HepG2 (cell line): ENCODE measurements around the gene GGA1. TPM values are rescaled to one million over a fixed set of nuclear protein-coding genes. Genes with fewer than 3 reads are reported as not detected.

ENCODE experiments used
- ARNT2 ChIP-seq: sonication (generic); formaldehyde crosslinking; IDR thresholded peaks from 2 replicates; pipeline ENCODE4 v1.8.0; 2022; ENCODE audit warnings: mild to moderate bottlenecking, low read depth, missing genetic modification reagents, moderate library complexity
- FLYWCH1 ChIP-seq: sonication (generic); formaldehyde crosslinking; IDR thresholded peaks from 2 replicates; pipeline ENCODE4 v1.8.1; 2023; ENCODE audit warnings: mild to moderate bottlenecking, missing genetic modification reagents
- FOXP1 ChIP-seq, 2 experiments: fragments of 450-650 bp in 1 of 2; IDR thresholded peaks; 2 replicates each; pipeline ENCODE4 v1.6.1; 2017 to 2018; ENCODE audit warnings: antibody characterized with exemption in 1 of 2
- FOXP4 ChIP-seq: sonication (generic); formaldehyde crosslinking; IDR thresholded peaks from 2 replicates; pipeline ENCODE4 v1.4.0; 2020; ENCODE audit warnings: missing genetic modification reagents
- GABPA ChIP-seq, 2 experiments: IDR thresholded peaks; 2 replicates each; pipeline ENCODE4 v1.6.1; 2011 to 2016; ENCODE audit warnings: low read depth in 2 of 2, low read length in 1 of 2, missing biosample characterization in 1 of 2, missing genetic modification characterization in 1 of 2
- HDAC6 ChIP-seq: fragments of 200-600 bp; sonication (generic); IDR thresholded peaks from 2 replicates; pipeline ENCODE4 v1.7.0; 2017; ENCODE audit warnings: mild to moderate bottlenecking, antibody characterized with exemption, low read length, low read depth
- HHEX ChIP-seq: IDR thresholded peaks from 2 replicates; pipeline ENCODE4 v1.6.1; 2016; ENCODE audit warnings: control low read depth
- IKZF1 ChIP-seq: fragments of 450-650 bp; IDR thresholded peaks from 2 replicates; pipeline ENCODE4 v1.7.1; 2016
- TEF ChIP-seq: sonication (generic); formaldehyde crosslinking; IDR thresholded peaks from 2 replicates; pipeline ENCODE4 v1.5.0; 2020; ENCODE audit warnings: missing genetic modification reagents
- TFDP1 ChIP-seq: IDR thresholded peaks from 2 replicates; pipeline ENCODE4 v1.6.1; 2016; ENCODE audit warnings: missing compliant biosample characterization, missing genetic modification reagents, borderline replicate concordance
- ZBTB33 ChIP-seq: sonication (generic); formaldehyde crosslinking; IDR thresholded peaks from 2 replicates; pipeline ENCODE4 v1.4.0; 2020; ENCODE audit warnings: missing genetic modification reagents
- ZBTB46 ChIP-seq: sonication (generic); formaldehyde crosslinking; IDR thresholded peaks from 2 replicates; pipeline ENCODE4 v1.4.0; 2020; ENCODE audit warnings: mild to moderate bottlenecking, missing genetic modification reagents, borderline replicate concordance
- ZBTB49 ChIP-seq: sonication (generic); formaldehyde crosslinking; IDR thresholded peaks from 2 replicates; pipeline ENCODE4 v1.4.0; 2020; ENCODE audit warnings: missing genetic modification reagents, borderline replicate concordance
- ZNF33B ChIP-seq: sonication (generic); formaldehyde crosslinking; IDR thresholded peaks from 2 replicates; pipeline ENCODE4 v1.5.1; 2020; ENCODE audit warnings: mild to moderate bottlenecking, missing genetic modification reagents
- ZNF44 ChIP-seq: sonication (generic); formaldehyde crosslinking; IDR thresholded peaks from 2 replicates; pipeline ENCODE4 v1.5.1; 2020; ENCODE audit warnings: mild to moderate bottlenecking, missing genetic modification reagents
- ZNF75D ChIP-seq: sonication (generic); formaldehyde crosslinking; IDR thresholded peaks from 2 replicates; pipeline ENCODE4 v1.8.1; 2023; ENCODE audit warnings: missing genetic modification reagents, mild to moderate bottlenecking, borderline replicate concordance
- ZSCAN31 ChIP-seq: sonication (generic); formaldehyde crosslinking; IDR thresholded peaks from 2 replicates; pipeline ENCODE4 v1.5.0; 2020; ENCODE audit warnings: low read depth, mild to moderate bottlenecking, missing genetic modification reagents
- polyA plus RNA-seq, 8 experiments: library from polyadenylated mRNA; depleted of rRNA in 3 of 8; stranded (reverse) in 7 of 8; unstranded in 1 of 8; fragments of >200 nt; fragmentation: Illumina TruSeq in 4 of 8; extraction: Trizol in 4 of 8; gene quantifications; 2 replicates each; pipeline versions ENCODE4 v1.2.1 to v1.2.3, GENCODE V29; 2011 to 2016; ENCODE audit warnings: low read depth in 4 of 8, missing spikeins in 1 of 8, mixed read lengths in 1 of 8; ENCODE audit not compliant: insufficient read depth in 1 of 8
- total RNA-seq, 5 experiments: library from RNA; depleted of rRNA; stranded (reverse); fragments of >200 nt; fragmentation: Illumina TruSeq; extraction: Trizol; gene quantifications; 2 replicates each; pipeline ENCODE4 v1.2.3, GENCODE V29; 2016; ENCODE audit warnings: low read depth in 1 of 5

The GGA1 gene
- total and polyA plus RNA-seq, 2 of the 13 experiments (the other 11 are each of a cell fraction or from before 2014, with no cell fraction given), result 29.1 to 87.2 TPM

GRCh38 chr22:37659066-37659896, 50.6 kb downstream of the GGA1 start (continued):
- TF ChIP-seq ZBTB46 (CRISPR knock-in tag) (peak; percentile 7; the same call in 1 of the 2 replicates), ZBTB49 (no peak), TFDP1 (peak; percentile 9; the same call in 1 of the 2 replicates), ZNF33B (0 out of 2 replicates have a peak, but pooled peaks have one; percentile 42), ZNF75D (no peak), IKZF1 (no peak), HHEX (CRISPR knock-in tag) (no peak), HDAC6 (no peak), FOXP1 (IDR thresholded peaks at IDR 0.05) (no peak), FOXP1 (CRISPR knock-in tag; IDR thresholded peaks at IDR 0.05) (no peak; the same call in 1 of the 2 replicates), ZBTB33 (CRISPR knock-in tag) (0 out of 2 replicates have a peak, but pooled peaks have one; percentile 20), TEF (CRISPR knock-in tag) (peak; percentile 97), GABPA (IDR thresholded peaks at IDR 0.05; ENCODE audit: low read depth, low read length) (no peak), GABPA (CRISPR knock-in tag; IDR thresholded peaks at IDR 0.05; ENCODE audit: low read depth) (peak; percentile 22; the same call in 1 of the 2 replicates), FOXP4 (peak; percentile 49), ZSCAN31 (CRISPR knock-in tag) (peak; percentile 46; the same call in 1 of the 2 replicates), ARNT2 (no peak), ZNF44 (CRISPR knock-in tag) (no peak; the same call in 1 of the 2 replicates), FLYWCH1 (0 out of 2 replicates have a peak, but pooled peaks have one; percentile 6)
